ENCODE data around the gene FAP.

Gene FAP

DNA sequence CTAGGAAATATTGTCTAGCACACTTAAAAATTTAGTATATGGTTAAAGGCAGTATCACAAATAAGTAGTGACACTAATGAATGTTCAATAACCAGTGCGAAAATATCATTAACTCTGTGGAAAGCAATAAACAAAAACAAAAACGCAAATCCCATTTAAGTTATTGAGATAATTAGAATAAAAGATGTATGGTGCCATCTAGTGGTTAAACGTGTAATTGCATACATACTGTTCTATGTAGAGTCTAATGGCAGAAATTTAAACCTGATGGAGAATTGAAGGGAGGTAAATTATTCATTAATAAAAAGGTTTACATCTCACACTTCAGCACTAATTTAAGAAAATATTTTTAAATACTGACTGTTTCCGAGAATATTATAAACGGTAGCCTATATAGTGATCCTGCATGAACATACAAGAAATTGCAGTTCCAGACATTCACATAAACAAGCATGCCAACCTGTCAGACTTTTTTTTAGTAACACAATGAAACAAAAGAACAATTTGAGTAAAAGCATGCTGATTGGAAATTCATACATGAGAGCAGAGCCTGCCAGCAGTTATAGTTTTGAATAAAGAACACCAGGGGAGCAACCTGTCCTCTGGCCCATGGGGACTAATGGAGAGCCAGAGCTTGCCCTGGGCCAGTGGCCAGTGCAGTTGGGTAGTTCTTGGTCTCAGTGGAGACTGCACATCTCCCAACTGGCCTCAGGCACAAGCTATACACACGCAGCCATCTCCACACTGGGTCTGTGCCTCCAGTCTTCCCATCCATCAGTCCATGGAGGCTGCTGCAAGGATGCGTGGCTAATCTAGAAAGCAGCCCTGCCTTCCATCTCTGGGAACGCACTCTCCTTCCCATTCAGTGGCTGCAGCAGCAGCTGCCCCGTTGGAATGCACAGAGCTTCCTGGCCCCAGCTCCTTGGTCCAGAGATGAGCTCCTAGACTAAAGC lies 119.2 kb downstream of the FAP start:
- DNase-seq (ENCODE audit: low spot score), result peak; percentile 33

Measured in AG20443 (cell line).